CD4-positive, alpha-beta T cell (primary cell): Measurements from ENCODE around the gene SLC49A4. TPM values are rescaled to one million over a fixed set of nuclear protein-coding genes. Genes with fewer than 3 reads are reported as not detected.

Source experiments
- ATAC-seq: fragments of 200-7000 bp; cut with Tn5 transposase; one replicate; pipeline ENCODE4 v1.10.0; 2022; ENCODE audit warnings: mild to moderate bottlenecking; ENCODE audit not compliant: poor library complexity
- CTCF ChIA-PET: fragments of 350-600 bp; sonication (Branson Sonifier 250); formaldehyde crosslinking; loops from one replicate; lab custom pipeline; 2021; ENCODE audit warnings: antibody characterized with exemption, inconsistent platforms; lab: Charles Lee
- POLR2A ChIA-PET: fragments of 350-600 bp; sonication (Branson Sonifier 250); formaldehyde crosslinking; loops from one replicate; lab custom pipeline; 2021; ENCODE audit warnings: antibody characterized with exemption, inconsistent platforms; lab: Charles Lee
- DNase-seq, 14 experiments: peaks; one replicate each; pipeline ENCODE4 v3.0.0-alpha.2; 2013 to 2020; ENCODE audit warnings: mixed read lengths in 2 of 14
- H3K27ac ChIP-seq, 2 donors: one replicate each; pipeline versions ENCODE4 v1.5.1 to v1.7.0; 2013; ENCODE audit warnings: low read length in 2 of 2, low read depth in 1 of 2, mild to moderate bottlenecking in 1 of 2
- H3K27me3 ChIP-seq, 2 experiments: 1 replicate in 1 of 2; 2 replicates in 1 of 2; pipeline versions ENCODE4 v1.6.1 to v1.7.0; 2013; ENCODE audit warnings: low read length in 2 of 2, control low read depth in 1 of 2, mild to moderate bottlenecking in 1 of 2, moderate library complexity in 1 of 2; ENCODE audit not compliant: insufficient read depth in 2 of 2, control insufficient read depth in 1 of 2
- H3K36me3 ChIP-seq: one replicate; pipeline ENCODE4 v1.6.1; 2013; ENCODE audit warnings: low read length, control low read depth; ENCODE audit not compliant: insufficient read depth
- H3K4me1 ChIP-seq: one replicate; pipeline ENCODE4 v1.6.1; 2013; ENCODE audit warnings: low read length, control low read depth; ENCODE audit not compliant: insufficient read depth
- H3K4me3 ChIP-seq: one replicate; pipeline ENCODE4 v1.5.1; 2013; ENCODE audit warnings: mild to moderate bottlenecking, low read length, moderate library complexity
- H3K9me3 ChIP-seq, 2 experiments: 1 replicate in 1 of 2; 2 replicates in 1 of 2; pipeline versions ENCODE4 v1.6.1 to v1.7.0; 2013; ENCODE audit warnings: low read length in 2 of 2, mild to moderate bottlenecking in 2 of 2, control low read depth in 1 of 2, moderate library complexity in 1 of 2; ENCODE audit not compliant: control insufficient read depth in 1 of 2, insufficient read depth in 1 of 2
- H3K27ac Mint-ChIP-seq: one replicate; pipeline ENCODE4 v1.8.0; 2020; ENCODE audit warnings: mixed read lengths
- H3K27me3 Mint-ChIP-seq: one replicate; pipeline ENCODE4 v1.8.0; 2021; ENCODE audit warnings: mixed read lengths
- H3K36me3 Mint-ChIP-seq: one replicate; pipeline ENCODE4 v1.8.0; 2021; ENCODE audit warnings: low read depth, mixed read lengths
- H3K4me1 Mint-ChIP-seq: one replicate; pipeline ENCODE4 v1.8.0; 2021; ENCODE audit warnings: low read depth, mixed read lengths
- H3K4me3 Mint-ChIP-seq: one replicate; pipeline ENCODE4 v1.8.0; 2020; ENCODE audit warnings: mild to moderate bottlenecking, mixed read lengths
- H3K9me3 Mint-ChIP-seq: one replicate; pipeline ENCODE4 v1.8.0; 2020; ENCODE audit warnings: mixed read lengths
- intact Hi-C, 2 experiments: fragments of 100-400 bp; cut with DNase I in 1 of 2; cut with micrococcal nuclease in 1 of 2; formaldehyde crosslinking; loops; one replicate each; pipeline versions ENCODE4 v1.15.1 to v1.9.0; 2023 to 2025; cut with DNase I, micrococcal nuclease
- total RNA-seq, 174 experiments: library from RNA in 2 of 174; stranded (reverse) in 2 of 174; gene quantifications; one replicate each; pipeline ENCODE4 v1.2.3 and lab custom pipeline; 2021 to 2026
- TF ChIP-seq, protein P1 (sequence below): fragments of 200-600 bp; IDR thresholded peaks from one replicate; pipeline ENCODE4 v1.8.0; 2022; ENCODE audit warnings: antibody characterized with exemption, mild to moderate bottlenecking

Gene SLC49A4
- total RNA-seq, 2 experiments from 2014 or later: 4.7 to 5.1 TPM

- H3K4me1 ChIP-seq: no peaks in the 10 kb centered on the region
- no peaks in the 10 kb centered on the region for H3K4me1 Mint-ChIP-seq
- ATAC-seq (no peak), DNase-seq (no peak)
- no peak overlapping the region for H3K4me3 ChIP-seq
- ChIA-PET POLR2A (no interaction called here), CTCF (no interaction called here)
- intact Hi-C loops: no loop called here
- H3K36me3 ChIP-seq: no peaks in the 10 kb centered on the region
- peaks cover 32% of the 10 kb centered on the region for H3K27me3 Mint-ChIP-seq
- H3K4me3 Mint-ChIP-seq: no peak overlapping the region
- TF ChIP-seq, protein P1, sequence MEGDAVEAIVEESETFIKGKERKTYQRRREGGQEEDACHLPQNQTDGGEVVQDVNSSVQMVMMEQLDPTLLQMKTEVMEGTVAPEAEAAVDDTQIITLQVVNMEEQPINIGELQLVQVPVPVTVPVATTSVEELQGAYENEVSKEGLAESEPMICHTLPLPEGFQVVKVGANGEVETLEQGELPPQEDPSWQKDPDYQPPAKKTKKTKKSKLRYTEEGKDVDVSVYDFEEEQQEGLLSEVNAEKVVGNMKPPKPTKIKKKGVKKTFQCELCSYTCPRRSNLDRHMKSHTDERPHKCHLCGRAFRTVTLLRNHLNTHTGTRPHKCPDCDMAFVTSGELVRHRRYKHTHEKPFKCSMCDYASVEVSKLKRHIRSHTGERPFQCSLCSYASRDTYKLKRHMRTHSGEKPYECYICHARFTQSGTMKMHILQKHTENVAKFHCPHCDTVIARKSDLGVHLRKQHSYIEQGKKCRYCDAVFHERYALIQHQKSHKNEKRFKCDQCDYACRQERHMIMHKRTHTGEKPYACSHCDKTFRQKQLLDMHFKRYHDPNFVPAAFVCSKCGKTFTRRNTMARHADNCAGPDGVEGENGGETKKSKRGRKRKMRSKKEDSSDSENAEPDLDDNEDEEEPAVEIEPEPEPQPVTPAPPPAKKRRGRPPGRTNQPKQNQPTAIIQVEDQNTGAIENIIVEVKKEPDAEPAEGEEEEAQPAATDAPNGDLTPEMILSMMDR: no peak
- H3K9me3 ChIP-seq: no peaks in the 10 kb centered on the region
- peaks cover 5 to 11% of the 10 kb centered on the region in 2 experiments for H3K27me3 ChIP-seq
- H3K9me3 Mint-ChIP-seq: no peaks in the 10 kb centered on the region
- H3K27ac ChIP-seq: no peak overlapping the region
- H3K36me3 Mint-ChIP-seq: no peaks in the 10 kb centered on the region
- H3K27ac Mint-ChIP-seq: no peak overlapping the region
Measured at GRCh38 chr3:122907471-122907870, 112.6 kb downstream of the SLC49A4 start.

GRCh38 chr3:122908251-122908650 is 113.4 kb downstream of the SLC49A4 start:
- Mint-ChIP-seq H3K9me3 (no peaks in the 10 kb centered on the region), H3K27ac (no peak overlapping the region), H3K27me3 (peaks cover 33% of the 10 kb centered on the region), H3K4me3 (no peak overlapping the region), H3K36me3 (no peaks in the 10 kb centered on the region), H3K4me1 (no peaks in the 10 kb centered on the region)
- Histone ChIP-seq H3K4me3 (no peak overlapping the region), H3K4me1 (no peaks in the 10 kb centered on the region), H3K9me3 (no peaks in the 10 kb centered on the region), H3K36me3 (no peaks in the 10 kb centered on the region), H3K27me3 (peaks cover 8 to 13% of the 10 kb centered on the region in 2 experiments), H3K27ac (no peak overlapping the region)
- POLR2A ChIA-PET: no interaction called here
- TF ChIP-seq, protein P1: no peak
- ATAC-seq: no peak
- intact Hi-C loops: no loop called here
- CTCF ChIA-PET: no interaction called here
- no peak for DNase-seq

DNA sequence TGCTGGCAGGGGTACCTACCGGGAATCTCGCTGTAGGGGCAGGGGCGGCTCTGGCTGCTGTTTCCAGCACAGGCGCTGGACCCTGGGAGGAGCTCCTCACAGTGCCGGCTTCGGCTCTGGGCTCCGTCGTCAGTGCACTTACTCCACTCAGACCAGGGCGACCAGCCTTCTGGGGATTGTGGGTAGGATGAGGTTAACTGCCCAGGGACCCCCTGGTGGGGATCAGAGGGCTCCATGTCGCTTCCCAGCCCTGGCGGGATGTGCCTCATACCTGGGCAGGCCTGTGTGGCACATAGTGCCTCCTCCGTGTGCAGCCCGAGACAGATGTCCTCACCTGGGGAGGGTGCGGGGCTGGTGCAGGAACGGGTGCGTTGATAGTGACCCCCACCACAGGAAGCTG is 117.0 kb downstream of the SLC49A4 start:
- Histone ChIP-seq H3K4me3 (no peak overlapping the region), H3K9me3 (no peaks in the 10 kb centered on the region), H3K4me1 (peaks cover 2% of the 10 kb centered on the region), H3K27ac (no peak overlapping the region), H3K27me3 (peaks cover 8 to 13% of the 10 kb centered on the region in 2 experiments), H3K36me3 (no peaks in the 10 kb centered on the region)
- ATAC-seq (no peak), DNase-seq (no peak)
- no peaks in the 10 kb centered on the region for H3K9me3 Mint-ChIP-seq
- CTCF ChIA-PET: no interaction called here
- H3K4me1 Mint-ChIP-seq: peaks cover 12% of the 10 kb centered on the region
- POLR2A ChIA-PET: no interaction called here
- no peak overlapping the region for H3K27ac Mint-ChIP-seq
- H3K27me3 Mint-ChIP-seq: peaks cover 41% of the 10 kb centered on the region
- H3K36me3 Mint-ChIP-seq: no peaks in the 10 kb centered on the region
- intact Hi-C loops: loop anchor here in 1 of 2 experiments (10.0 kb wide), 1 partner anchor 713 kb away; no protein-coding TSS in a partner anchor
- TF ChIP-seq, protein P1: no peak
- H3K4me3 Mint-ChIP-seq: no peak overlapping the region
